HG02759 (cell line): ENCODE data around the gene NAA20.

ENCODE experiments used
- ATAC-seq: cut with Tn5 transposase; IDR thresholded peaks from one replicate; pipeline ENCODE4 v1.9.1; 2021; ENCODE audit warnings: mild to moderate bottlenecking, moderate library complexity; ENCODE audit not compliant: unreplicated experiment

The NAA20 gene, protein sequence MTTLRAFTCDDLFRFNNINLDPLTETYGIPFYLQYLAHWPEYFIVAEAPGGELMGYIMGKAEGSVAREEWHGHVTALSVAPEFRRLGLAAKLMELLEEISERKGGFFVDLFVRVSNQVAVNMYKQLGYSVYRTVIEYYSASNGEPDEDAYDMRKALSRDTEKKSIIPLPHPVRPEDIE

DNA sequence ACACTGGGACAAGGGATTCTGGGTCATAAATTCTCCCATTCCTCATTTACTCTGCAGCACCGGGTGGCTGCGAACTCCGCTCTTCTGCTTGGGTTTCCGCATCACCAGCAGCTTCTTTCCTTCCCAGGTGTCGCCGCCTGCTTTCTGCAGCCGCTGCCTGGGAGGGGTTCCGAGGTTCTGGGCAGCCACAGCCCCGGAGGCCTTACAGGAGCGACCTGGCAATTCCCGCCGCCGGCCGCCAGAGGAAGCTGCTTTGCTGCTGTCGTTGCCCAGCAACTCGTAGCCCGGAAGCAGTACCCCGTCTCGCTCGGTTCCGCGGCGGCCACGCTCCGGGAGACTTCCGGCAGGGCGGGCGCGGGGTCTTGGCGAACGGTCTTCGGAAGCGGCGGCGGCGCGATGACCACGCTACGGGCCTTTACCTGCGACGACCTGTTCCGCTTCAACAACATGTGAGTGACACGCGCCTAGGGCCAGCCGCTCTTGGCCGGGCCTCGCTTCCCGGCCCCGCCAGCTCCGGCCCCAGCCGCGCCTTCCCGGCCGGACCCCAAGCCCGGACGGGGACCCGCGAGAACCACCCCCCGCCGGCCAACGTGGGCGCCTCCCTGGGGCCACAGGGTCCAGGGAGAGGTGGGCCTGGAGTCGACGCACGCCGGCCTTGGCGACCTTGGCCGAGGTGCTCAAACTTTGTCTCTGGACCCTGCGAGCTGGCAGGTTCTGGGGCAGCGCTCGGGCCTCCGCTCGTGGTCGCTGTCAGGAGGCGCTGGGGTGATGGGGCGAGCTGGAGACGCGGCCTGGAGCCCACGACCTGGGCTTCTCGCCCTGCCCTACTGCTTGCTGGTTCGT lies at the start of gene NAA20:
Gene NAA20, plus strand, starts transcription at position 362 of the 843 bp plus-strand sequence. Its CDS starts 35 bp downstream, at position 397.
- ATAC-seq: peak; percentile 98

DNA sequence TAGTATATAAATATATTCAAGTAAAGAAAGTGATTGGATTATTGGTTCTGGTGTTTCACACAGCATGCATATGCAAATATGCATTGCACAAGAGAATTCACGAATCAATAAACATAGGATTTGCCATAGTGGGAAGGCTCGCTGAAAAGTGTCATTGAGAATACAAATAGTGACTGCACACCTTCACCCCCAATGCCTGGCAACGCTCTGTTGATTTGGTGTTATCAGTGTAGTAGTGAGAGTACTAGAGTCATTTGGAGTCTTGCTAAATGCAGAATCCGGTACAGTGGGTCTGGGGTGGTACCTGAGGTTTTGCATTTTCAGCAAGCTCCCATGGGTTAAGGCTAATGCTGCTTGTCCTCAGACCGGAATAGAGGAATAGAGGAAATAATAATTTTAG lies 49.7 kb upstream of the NAA20 start:
- no peak for ATAC-seq

DNA sequence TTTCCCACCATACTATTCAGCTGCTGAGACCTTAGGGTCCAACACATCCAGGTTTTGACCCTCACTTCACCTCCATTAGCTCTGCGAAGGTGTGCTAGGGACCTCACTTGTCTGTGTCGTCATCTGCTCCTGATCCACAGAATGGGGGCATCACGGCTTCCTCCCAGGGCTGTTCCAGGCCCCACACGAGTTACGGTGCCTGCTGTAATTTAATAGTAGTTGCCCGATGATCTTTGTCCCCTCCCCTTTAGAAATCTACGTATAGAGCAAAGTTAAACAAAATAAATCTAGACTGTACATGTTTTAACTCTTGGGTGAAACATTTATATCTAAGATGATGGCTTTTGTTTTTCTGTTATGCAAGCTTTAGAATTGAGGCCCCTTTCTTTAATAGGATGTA lies 49.1 kb upstream of the NAA20 start:
- ATAC-seq: no peak

DNA sequence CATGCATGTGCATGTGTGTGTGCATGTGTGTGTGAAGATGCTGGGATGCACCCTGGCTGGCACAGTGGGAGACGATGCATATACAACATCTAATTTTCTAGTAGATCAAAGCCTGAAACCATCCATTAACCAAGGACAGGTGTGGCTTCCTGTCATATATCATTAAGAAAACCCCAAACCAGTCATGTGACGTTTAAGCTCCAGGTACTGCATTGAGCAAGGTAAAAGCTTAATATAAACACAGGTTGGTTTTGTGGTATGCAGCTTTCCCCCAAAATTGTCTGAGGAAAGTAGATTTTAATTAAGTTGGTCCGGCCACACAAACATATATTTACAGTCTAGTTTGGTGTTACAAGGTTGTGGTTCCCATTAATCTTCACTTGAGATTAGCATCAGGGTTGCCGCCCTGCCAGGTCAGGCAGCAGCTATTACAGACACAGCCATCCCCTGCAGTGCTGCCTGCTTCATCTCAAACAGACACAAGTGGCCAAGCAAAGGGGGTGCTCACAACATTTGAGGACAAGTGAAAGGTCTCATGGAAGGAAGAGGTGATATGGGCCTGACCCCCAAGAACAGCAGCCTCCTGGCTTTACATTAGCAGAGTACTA lies 48.6 kb upstream of the NAA20 start:
- no peak for ATAC-seq

DNA sequence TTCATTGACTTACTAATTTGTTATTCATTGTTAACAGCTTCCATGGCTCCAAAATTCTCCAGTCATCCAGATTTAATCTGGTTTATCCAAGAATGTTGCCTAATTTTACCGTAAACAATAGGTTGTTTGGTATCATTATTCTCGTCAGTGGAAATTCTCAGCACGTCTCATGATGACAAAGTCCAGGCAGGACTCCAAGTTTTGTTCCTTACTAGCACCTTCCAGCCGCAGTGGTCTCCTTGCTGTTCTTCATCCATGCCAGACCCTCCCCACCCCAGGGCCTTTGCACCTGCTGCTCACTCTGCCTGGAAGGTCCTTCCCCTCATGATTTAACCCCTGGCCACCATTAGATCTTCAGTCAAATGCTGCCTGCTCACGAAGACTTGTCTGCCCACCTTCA lies 48.1 kb upstream of the NAA20 start:
- no peak for ATAC-seq

DNA sequence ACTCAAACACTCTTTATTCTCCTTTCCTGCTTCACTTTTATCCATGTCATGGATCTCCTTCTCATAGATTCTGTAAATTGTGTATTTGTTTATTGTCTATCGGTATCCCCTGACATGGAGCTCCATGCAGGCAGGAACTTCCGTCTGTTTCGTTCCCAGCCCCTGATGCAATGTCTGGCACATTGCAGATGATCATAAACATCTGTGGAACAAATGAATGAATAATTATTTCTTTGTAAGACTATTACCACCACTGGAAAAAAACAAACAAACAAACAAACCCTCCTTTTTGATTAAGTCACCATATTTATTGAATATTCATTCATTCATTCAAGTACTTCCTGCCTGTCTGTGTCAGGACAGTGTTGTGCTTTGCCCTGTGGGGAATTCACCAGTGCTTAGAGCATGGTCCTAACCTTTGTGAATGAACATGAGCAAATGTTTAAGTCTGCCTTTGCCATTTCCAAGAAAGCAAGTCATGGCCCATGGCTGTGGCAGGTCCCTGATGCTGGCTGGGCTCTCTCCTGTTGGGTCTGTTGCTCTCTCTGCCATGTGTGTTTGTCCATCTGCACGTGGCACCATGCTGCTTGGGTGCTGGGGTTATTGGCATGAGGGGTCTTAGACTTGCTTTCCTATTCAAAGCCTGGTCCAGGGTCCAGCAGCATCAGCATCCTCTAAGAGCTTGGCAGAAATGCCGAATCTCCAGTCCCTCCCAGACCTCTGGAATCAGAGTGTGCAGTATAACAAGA lies 47.5 kb upstream of the NAA20 start:
- ATAC-seq: no peak

DNA sequence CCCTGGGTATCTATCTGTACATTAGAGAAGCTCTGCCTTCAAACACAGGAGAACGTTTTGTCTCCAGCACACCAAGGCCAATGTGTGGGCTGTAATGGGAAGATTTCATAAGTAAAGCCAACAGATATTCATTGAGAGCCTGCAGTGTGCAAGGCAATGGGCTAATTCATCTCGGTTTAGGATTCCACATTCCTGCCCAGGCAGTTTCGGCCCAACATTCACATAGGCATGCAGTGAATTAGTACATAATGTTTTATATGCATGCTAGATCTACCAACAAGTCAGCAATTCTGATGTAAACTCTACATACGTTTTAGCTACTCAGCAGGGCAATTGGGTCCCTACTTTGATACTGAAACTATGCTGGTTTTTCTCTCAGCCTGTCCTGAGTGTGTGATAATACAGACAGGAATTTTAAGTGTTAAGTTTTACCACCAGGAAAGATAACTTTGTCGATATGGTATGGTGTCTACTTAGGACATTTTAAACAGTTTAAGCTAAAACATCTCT lies 46.9 kb upstream of the NAA20 start:
- ATAC-seq: no peak

DNA sequence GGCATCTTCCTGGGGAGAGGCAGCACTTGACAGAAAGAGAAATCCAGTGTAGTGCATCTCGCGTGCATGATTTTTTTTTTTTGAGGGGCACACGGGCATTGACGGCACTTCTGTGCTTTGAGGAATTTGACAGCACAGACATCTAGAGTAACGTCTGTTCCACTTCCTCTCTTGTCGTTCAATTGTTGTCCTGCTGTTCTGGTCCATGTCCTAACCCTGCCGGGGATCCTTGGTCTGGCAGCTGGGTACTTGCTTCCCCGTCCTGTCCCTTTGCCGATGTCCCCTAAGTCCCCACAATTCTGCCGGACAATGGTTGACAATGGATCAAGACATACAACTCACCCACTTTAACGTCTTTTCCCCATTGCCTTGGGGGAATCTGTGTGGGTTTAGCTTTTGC lies 46.0 kb upstream of the NAA20 start:
- no peak for ATAC-seq

DNA sequence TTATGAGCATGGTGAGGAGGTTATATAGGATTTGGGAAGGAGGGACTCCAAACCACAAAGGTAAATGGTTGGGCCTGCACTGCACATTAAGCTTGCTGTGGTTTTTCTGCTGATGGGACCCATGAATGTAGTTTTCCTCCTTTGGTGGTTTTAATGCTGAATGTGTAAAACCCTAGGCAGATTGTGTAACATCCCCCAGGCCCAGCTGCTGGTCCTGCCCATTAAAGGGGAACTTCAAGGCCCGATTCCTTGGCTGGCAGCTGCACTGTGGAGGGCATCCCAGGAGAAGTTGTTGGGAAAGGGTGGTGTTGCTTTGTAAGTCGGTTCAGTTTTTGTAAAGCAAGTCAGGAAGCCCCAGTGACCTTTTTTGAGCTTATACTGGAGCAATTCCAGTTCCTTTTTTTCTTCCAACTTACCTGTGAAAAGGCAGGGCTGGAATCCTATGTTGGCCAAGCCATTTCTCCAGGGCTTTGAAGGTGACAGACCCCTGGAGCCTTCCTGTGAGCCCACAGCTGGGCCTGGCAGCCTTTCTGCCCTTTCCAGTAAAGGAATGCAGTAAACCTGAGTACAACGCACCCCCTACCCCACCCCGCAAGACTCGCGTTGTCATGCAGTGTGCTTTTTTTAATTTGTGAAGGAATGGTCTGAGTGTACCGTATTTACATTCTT lies 43.1 kb upstream of the NAA20 start:
- ATAC-seq: no peak

DNA sequence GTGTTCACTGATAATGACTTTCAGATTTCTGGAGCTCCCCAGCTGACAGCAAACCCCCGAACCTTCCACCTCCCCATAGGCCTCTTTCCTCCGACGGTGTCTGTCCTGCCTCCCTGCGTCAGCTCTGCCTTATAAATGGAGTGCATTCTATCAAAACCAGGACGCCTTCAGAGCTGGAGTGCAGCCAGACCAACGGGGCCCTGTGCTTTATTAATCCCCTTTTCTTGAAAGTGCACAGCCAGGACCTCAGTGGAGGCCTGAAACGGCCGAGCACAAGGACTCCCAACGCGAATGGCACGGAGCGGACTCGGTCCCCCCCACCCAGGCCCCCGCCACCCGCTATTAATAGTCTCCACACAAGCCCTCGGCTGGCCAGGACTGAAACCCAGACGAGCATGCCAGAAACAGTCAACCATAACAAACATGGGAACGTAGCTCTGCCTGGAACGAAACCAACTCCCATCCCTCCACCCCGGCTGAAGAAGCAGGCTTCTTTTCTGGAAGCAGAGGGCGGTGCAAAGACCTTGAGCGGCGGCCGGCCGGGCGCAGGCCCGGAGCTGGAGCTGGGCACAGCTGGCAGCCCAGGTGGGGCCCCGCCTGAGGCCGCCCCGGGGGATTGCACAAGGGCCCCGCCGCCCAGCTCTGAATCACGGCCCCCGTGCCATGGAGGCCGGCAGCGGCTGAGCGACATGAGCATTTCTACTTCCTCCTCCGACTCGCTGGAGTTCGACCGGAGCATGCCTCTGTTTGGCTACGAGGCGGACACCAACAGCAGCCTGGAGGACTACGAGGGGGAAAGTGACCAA lies 42.3 kb upstream of the NAA20 start:
- no peak for ATAC-seq

DNA sequence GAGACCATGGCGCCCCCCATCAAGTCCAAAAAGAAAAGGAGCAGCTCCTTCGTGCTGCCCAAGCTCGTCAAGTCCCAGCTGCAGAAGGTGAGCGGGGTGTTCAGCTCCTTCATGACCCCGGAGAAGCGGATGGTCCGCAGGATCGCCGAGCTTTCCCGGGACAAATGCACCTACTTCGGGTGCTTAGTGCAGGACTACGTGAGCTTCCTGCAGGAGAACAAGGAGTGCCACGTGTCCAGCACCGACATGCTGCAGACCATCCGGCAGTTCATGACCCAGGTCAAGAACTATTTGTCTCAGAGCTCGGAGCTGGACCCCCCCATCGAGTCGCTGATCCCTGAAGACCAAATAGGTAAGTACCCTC lies 41.7 kb upstream of the NAA20 start:
- no peak for ATAC-seq

DNA sequence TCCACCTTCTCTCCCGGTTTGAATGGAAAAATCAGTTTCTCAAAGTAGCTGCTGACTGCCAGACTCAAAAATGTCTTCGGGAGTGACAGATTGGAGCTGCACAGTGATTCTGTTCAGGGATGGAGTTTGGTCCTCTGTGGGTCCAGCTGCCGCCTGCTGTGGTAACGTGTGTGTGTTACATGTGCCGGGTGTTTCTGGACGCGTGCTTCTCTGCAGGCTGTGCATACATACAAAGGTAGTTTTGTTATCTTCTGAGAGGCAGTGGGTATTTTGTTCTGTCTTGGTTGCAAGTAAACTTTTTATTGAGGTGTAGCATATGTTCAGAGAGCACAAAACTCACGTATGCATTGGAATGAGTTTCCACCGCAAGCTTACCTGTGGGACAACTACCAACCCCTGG lies 41.3 kb upstream of the NAA20 start:
- ATAC-seq: no peak

DNA sequence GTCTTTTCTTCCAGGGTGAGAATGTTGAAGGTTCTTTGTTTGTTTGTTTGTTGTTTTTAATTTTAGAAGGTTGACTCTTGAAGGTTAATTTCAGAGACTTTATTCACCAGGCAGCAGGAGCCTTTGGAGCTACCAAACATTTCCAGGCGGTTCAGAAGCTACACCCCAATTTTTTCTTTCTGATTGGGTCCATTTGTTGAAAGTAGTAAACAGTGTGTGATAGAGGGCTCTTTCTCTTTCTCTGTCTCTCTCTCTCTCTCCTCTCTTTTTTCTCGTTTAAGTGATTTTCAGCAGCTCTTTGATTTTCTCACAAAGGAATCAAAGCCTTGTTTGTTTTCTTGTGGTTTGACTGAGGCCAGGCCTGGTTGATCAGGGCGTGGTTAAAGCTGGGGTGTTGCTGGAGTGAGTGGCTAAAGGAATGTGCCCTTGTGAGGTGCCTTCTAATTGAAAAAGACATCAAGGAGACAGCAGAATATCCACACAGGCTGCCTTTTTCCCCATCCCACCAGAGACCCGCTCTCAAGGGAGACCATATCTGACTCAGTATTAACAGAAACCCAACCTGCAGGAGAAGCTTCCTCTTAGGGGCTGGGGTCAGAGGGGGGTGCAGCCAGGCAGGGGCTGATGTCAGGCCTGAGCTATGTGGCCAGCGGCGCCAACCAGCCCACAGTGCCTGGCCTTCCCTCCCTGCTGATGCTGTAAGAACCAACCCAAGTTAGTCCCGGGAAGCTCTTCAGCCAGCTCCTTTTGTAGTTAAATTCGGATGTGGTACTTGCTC lies 40.4 kb upstream of the NAA20 start:
- no peak for ATAC-seq

DNA sequence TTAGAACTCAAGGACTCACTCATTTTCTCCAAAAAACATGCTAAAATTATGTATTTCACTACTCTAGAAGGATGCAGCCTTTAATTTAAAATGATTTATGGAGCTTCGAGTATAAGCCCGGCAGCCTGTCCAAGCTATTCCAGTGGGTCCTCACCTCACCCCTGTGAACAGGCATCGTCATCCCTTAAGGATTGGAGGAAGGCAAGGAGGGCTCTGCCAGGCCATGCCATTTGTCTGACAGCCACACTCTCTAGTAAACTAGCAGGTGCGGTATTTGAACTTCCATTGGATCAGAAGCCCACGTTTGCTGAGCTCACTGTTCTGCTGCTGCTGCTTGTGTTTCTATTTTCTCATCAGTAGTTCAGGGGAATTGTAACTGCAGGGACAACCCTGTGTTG lies 39.8 kb upstream of the NAA20 start:
- no peak for ATAC-seq

DNA sequence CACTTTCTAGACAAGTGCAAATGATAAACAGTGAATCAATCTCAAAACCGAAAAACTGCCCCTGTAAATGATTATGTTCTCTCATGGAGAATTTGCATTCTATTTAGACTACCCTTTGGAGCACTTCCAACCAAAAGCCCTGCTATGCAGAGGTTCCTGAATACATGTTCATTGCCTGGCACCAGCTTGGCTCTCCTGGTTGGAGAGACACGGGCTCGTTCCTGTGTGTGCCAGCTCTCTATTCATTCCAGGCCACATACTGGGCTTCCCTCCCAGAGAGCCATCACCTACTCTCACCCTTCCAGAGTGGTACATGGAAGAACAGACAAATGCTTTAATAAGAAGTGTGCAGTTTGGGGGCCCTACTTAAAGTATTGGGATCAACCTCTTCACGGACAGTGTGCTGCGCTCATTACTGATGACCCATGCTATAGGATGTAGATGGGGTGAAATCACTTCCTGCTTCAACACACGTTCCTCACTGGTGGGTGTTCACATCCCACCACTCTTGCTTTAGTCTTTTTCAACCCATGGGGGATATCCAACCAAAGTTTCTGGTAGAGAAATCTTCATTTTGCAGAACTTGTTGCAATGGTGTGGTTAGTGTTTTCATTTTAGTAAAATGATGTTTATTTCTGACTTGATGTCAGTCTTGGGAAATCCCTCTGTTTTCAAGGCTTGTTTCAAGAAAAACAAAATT lies 38.5 kb upstream of the NAA20 start:
- no peak for ATAC-seq

DNA sequence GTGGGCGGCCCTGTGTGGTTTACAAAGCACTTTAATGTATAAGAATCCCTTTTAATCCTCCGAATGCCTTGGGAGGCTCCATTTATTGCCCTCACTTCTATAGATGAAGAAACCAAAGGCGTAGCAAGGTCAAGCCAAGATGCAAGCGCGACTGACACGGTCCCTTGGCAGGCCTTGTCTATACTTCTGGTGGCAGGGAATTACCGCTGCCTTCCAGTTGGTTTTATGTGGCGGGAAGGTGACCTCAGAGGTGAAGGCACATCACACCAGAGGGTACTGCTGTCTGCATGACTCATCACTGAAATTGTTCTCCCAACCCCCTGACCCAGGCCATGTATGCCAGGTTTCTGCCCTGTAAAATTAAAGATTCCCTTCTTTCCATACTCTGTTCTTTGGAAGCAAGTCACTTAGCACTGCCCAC lies 36.1 kb upstream of the NAA20 start:
- no peak for ATAC-seq

DNA sequence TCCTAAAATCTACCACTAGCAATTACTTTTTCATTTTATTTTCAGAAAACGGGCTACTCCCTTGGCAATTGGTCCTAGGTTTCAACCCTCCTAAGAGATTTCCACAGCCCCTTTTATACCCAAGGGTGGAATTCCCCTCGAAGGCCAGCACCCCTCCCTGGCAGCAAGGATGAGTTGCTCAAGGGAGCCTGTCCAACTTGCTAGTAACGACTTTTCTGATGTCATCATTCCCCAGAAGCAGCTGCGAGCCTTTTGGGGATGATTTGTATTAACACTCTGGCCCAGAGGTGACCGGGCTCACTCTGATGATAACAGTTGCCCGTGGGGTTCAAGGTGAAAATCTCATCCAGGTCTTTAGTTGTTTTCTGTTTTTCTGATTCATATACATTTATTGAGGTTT lies 30.7 kb upstream of the NAA20 start:
- no peak for ATAC-seq

DNA sequence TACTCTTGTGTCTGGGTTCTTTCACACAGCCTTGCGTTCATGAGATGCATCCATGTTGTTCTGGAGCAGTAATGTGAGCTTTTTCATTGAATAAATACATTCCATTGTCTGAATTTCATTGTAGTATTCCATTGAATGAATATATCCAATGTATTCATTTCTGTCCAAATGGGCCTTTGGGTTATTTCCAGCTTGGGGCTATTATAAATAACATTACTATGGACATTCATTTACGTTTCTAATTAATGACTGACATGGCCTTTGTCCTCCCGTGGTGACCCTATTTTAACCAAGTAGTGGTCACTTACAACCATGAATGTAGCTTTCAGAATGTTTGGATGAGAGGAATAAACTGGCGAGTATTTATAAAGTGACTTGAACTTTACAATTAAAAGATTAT lies 30.1 kb upstream of the NAA20 start:
- ATAC-seq: no peak

DNA sequence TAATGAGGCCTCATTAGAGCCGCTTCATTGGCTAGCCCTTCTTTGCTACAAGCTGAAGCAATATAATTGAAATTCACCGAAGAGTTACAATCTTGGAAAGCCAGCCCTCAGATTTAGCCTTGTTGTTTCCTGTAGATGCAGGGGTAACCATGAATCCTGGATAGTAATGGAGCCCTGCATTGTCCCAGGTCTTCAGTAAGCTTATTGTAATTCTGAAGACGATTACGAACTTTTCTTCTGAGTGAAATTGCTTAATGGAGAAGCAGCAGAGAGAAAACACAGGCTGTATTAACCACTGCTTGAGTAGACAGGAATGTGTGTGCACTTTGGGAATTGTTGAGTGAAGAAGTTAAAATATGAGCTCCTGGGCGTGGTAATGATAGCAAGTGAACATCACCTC lies 26.3 kb upstream of the NAA20 start:
- no peak for ATAC-seq
